GM10847 (cell line): Measurements from ENCODE around the gene RARA.

Experiments
- POLR2A ChIP-seq: IDR thresholded peaks from 2 replicates; pipeline ENCODE4 v1.6.1; 2011; ENCODE audit not compliant: insufficient read length; ENCODE audit errors: extremely low read depth

The RARA gene

GRCh38 chr17:40330850-40331470 is 22.0 kb downstream of the RARA start:
- no peak for TF ChIP-seq POLR2A

- TF ChIP-seq POLR2A = no peak
These were observed 23.0 kb downstream of the RARA start for GRCh38 chr17:40331743-40332641.

GRCh38 chr17:40333781-40334448 is 24.9 kb downstream of the RARA start:
- no peak for TF ChIP-seq POLR2A

GRCh38 chr17:40335620-40336019 is 26.6 kb downstream of the RARA start:
- no peak for TF ChIP-seq POLR2A

- TF ChIP-seq POLR2A = no peak
These were observed 28.4 kb downstream of the RARA start for GRCh38 chr17:40337351-40337750.

- no peak for TF ChIP-seq POLR2A
These were observed 29.1 kb downstream of the RARA start for GRCh38 chr17:40338058-40338457.

- no peak for TF ChIP-seq POLR2A
These were observed 30.1 kb downstream of the RARA start for GRCh38 chr17:40338941-40339649.

- TF ChIP-seq POLR2A = no peak
These were observed 31.3 kb downstream of the RARA start for GRCh38 chr17:40340327-40340726.

GRCh38 chr17:40340880-40341807 is 32.2 kb downstream of the RARA start:
- TF ChIP-seq POLR2A = no peak

GRCh38 chr17:40341808-40342503 is 33.0 kb downstream of the RARA start:
- no peak for TF ChIP-seq POLR2A

GRCh38 chr17:40342504-40343218 is 33.7 kb downstream of the RARA start:
- no peak for TF ChIP-seq POLR2A

GRCh38 chr17:40343219-40344119 is 34.5 kb downstream of the RARA start:
- TF ChIP-seq POLR2A = no peak
